HG02610 (cell line): Measurements from ENCODE around the gene BIRC6.
"Not testable (repeated sequence)": the region's sequence is repeated elsewhere in the genome, so short reads cannot be mapped to it uniquely, and the experiment has no call there.

ENCODE experiments used
- ATAC-seq: cut with Tn5 transposase; IDR thresholded peaks from one replicate; pipeline ENCODE4 v1.9.1; 2021; ENCODE audit warnings: mild to moderate bottlenecking, moderate library complexity; ENCODE audit not compliant: unreplicated experiment

BIRC6 gene

DNA sequence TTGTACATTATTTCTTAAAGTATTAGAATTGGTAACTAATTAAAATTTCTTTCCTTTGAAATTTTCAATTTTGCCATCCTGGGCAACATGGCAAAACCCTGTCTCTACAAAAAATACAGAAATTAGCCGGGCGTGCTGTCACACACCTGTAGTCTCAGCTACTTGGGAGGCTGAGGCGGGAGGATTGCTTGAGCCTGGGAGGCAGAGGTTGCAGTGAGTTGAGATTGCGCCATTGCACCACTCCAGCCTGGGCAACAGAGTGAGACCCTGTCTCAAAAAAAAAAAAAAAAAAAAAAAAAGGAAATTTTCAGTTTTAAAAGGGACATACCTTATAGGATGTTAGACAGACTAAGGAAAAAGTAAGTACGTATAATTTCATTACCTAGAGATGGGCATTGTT is 14.1 kb downstream of the BIRC6 start:
- ATAC-seq = not testable (repeated sequence)

- ATAC-seq = no peak
Observed at GRCh38 chr2:32372519-32373182, 15.8 kb downstream of the BIRC6 start.

DNA sequence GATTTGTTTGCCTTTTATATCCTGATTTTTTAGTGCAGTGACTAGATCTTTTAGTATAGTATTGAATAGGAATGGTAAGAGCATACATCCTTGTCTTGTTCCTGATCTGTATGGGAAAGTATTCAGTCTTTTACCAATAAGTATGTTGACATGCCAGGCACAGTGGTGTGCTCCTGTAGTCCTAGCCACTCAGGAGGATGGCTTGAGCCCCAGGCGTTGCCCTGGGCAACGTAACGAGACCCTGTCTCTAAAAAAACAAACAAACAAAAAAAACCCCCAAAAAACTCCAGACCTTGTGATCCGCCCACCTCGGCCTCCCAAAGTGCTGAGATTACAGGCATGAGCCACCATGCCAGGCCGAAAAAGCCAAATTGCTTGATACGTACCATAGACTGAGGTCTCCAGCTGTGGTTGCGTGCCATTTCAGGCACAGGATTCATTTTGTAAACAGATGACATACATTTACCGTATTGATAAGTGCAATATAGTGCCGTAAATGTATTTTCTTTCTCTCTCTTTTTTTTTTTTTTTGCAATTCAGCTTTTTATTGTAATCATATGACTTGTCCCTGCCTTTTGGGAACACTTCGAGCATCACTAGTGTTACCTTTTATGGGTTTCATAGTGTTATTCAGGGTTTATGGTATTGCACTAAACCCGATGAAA is 18.5 kb downstream of the BIRC6 start:
- no peak for ATAC-seq

GRCh38 chr2:32376756-32377155 is 19.9 kb downstream of the BIRC6 start:
- ATAC-seq = no peak

- ATAC-seq = no peak
Observed at GRCh38 chr2:32377928-32378327, 21.1 kb downstream of the BIRC6 start.

- ATAC-seq = no peak
Observed at GRCh38 chr2:32379352-32379751, 22.5 kb downstream of the BIRC6 start.

DNA sequence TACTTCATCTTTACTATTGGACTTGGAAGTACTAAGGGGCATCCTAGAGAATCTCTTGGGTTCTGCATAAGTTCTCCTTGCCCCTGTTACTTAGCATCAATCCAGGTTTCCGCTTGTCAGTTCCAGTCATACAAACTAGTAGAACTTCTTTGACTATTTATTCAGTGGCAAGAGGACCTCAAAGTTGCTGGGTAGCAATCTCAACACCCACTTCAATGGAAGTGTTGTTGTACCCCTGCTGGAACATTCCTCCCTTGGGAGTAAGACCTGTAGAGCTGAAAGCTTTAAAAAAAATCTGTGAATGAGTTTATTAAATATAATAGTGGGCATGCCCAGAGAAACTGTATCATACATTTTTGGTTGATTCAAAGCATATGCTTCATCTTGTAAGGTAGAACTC is 27.0 kb downstream of the BIRC6 start:
- no peak for ATAC-seq

DNA sequence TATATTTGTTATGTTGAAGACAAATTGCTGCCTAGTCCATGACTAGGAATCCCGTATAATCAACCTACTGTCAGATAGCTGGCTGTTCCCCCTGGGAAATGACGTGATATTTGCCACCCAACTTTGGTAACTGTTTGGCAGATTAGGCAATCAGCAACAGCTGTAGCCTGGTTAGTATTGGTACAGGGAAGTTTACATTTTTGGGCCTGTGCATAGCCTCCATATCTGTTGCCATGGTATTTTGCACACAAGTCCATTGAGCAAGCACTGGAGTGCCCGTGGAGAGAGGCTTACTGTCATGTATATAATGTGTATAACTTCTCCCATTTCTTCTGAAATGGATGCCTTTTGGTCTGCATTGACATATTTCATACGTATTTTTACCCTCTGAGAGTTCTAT is 27.7 kb downstream of the BIRC6 start:
- ATAC-seq = no peak

DNA sequence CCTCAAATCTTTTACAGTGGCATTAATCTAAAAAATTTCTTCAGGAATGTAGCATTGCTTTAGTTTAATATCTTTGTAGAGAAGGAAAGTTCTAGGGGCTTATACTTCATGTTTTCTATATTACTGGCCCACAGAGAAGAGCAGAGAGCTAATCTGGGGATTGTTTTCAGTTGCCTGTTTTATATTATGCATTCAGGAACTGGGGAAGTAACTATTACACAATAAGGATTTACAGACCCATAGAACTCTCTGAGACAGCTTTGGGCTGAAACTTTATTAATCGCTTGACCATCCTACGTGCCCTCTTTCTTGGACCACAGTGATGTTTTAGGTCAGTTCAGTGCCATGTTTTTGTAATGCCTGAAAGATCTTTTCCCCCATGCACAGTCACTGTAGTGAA is 29.9 kb downstream of the BIRC6 start:
- no peak for ATAC-seq

- no peak for ATAC-seq
Observed at GRCh38 chr2:32399221-32399620, 42.4 kb downstream of the BIRC6 start.

GRCh38 chr2:32402091-32402490 is 45.3 kb downstream of the BIRC6 start:
- ATAC-seq = no peak

- no peak for ATAC-seq
Observed at GRCh38 chr2:32403782-32404181, 47.0 kb downstream of the BIRC6 start.

DNA sequence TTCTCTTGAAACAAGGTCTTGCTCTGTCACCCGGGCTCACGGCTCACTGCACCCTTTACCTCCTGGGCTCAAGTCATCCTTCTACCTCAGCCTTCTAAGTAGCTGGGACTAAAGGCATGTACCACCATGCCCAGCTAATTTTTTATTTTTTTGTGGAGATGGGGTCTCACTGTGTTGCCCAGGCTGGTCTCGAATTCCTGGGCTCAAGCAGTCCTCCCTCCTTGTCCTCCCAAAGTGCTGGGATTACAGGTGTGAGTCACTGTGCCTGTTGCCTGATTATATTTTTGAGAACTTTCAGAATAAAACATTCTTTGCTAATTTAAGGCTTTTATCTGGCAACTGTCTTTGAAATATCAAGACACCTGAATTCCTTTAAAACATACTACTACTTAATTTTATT is 47.9 kb downstream of the BIRC6 start:
- ATAC-seq = no peak

DNA sequence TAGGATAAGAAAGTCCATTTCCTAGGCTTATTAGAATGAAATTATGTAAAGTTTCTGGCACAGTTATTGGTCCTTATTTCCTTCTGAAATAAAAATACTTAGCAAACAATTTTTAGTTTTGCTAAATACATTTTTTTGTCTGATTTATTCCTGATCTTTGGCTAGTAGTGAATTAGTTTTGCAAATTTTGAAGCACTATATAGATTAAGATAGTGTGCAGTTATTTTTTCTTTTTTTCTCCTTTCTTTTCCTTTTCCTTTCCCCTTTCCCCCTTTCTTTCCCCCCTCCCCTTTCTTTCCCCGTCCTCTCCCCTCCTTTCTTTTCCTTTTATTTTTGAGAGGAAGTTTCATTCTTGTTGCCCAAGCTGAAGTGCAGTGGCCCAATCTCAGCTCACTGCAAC is 59.7 kb downstream of the BIRC6 start:
- no peak for ATAC-seq

GRCh38 chr2:32417659-32418058 is 60.8 kb downstream of the BIRC6 start:
- ATAC-seq = no peak

DNA sequence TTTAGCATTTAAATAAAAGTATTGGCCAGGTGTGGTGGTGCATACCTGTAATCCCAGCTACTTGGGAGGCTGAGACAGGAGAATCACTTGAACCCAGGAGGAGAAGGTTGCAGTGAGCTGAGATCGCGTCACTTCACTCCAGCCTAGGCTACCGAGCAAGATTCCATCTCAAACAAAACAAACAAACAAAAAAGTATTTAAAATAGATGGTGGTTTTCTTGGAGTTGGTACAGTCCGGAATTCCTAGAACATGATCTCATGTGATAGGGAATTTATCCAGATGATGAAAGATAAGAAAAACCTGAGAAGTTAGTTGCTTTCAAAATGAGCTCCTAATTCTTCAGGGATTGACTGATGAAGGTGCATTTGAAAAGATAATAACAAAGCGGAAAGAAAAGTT is 62.0 kb downstream of the BIRC6 start:
- no peak for ATAC-seq

- no peak for ATAC-seq
Observed at GRCh38 chr2:32422133-32422532, 65.3 kb downstream of the BIRC6 start.

- ATAC-seq = no peak
Observed at GRCh38 chr2:32423536-32423935, 66.7 kb downstream of the BIRC6 start.

- ATAC-seq = no peak
Observed at GRCh38 chr2:32424739-32425138, 67.9 kb downstream of the BIRC6 start.

GRCh38 chr2:32425719-32426141 is 68.9 kb downstream of the BIRC6 start:
- ATAC-seq = no peak

DNA sequence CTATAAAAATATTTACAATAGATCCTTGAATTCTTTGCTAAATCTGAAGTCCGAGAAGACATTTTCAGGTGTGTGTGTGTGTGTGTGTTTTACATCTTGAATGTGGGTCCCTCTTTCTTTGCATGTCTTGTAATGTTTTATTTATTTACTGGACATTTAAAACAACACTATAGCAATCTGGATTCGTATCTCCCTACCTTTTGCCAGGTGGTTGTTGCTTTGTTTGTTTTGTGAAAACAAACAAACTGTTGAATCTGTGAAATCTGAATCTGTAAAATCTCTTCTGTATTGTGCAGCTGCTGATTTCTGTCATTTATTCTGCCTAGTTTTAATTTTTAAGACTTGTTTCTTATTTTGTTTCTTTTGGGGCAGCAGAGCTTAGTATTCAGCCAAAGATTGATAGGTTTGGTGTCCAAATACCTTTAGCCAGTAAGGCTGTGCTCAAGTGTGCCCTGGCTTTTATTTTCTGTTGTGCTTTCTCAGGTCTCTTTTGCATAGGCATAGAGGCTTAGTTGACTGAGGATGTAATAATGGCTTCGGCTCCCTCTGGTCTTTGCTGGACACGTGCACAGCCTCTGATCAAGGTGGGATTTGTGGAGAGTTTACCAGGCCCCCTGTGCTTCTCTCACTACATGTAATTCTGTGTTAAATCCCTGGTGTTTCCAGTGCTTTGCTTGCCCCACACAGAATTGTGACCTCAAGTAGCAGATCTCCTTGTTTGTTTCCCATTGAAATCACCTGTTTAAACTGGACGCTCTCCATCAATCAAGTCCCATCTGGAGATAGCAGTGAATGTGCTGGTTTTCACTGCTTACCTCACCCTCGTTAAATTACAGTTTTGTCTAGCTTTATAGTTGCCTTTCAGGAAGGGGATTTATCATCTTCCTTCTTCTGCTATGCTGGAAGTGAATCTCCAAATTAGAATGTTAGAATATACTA is 71.1 kb downstream of the BIRC6 start:
- ATAC-seq = no peak

DNA sequence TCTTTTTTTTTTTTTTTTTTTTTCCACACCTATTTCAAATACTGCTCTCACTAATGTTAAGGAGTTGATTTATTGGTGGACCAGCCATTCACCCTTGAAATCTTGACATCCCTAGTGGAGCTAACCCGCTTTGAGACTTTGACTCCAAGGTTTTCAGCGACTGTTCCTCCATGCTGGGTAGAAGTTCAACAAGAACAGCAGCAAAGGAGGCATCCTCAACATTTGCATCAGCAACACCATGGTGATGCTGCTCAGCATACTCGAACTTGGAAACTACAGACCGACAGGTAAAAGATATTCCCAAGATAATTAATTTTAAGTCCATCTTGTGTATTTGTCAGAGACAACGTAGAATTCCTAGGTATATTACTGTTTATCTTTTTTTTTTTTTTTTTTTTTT is 74.0 kb downstream of the BIRC6 start:
- ATAC-seq = no peak
